C4-2B (cell line): ENCODE data around the gene CHST8.

Source experiments
- ZFX ChIP-seq: fragments of 450-650 bp; IDR thresholded peaks from 2 replicates; pipeline ENCODE4 v1.6.1; 2017
- TF ChIP-seq, protein P1 (sequence below): fragments of 450-650 bp; conservative IDR thresholded peaks from 2 replicates; pipeline ENCODE4 v1.5.1; 2017; ENCODE audit warnings: mild to moderate bottlenecking

DNA sequence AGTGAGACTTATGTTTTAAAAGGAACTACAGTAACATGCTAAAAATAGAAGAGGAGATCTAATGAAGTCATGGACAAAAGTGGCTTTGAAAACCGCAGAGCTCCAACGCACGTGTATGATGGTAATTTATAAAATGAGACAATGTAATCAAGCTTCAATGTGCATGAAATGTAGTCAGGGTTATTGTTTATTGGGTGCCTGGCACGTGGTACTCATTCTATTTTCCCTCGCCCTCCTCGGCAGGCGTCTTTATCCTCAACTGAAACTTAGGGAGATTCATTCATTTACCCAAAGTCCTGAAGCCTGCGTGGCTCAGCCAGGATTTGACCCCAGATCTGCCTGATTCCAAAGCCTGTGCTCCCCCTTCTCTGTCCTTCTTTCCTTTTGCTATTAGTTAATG lies 79.8 kb downstream of the CHST8 start:
- TF ChIP-seq, protein P1, sequence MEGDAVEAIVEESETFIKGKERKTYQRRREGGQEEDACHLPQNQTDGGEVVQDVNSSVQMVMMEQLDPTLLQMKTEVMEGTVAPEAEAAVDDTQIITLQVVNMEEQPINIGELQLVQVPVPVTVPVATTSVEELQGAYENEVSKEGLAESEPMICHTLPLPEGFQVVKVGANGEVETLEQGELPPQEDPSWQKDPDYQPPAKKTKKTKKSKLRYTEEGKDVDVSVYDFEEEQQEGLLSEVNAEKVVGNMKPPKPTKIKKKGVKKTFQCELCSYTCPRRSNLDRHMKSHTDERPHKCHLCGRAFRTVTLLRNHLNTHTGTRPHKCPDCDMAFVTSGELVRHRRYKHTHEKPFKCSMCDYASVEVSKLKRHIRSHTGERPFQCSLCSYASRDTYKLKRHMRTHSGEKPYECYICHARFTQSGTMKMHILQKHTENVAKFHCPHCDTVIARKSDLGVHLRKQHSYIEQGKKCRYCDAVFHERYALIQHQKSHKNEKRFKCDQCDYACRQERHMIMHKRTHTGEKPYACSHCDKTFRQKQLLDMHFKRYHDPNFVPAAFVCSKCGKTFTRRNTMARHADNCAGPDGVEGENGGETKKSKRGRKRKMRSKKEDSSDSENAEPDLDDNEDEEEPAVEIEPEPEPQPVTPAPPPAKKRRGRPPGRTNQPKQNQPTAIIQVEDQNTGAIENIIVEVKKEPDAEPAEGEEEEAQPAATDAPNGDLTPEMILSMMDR = no peak
- no peak for TF ChIP-seq ZFX
